ENCODE data around the gene SIRPD. TPM values are rescaled to one million over a fixed set of nuclear protein-coding genes. Genes with fewer than 3 reads are reported as not detected.

SIRPD gene
- total RNA-seq, 3 donors from 2014 or later, result not detected

- H3K9me3 ChIP-seq, result no peaks in the 10 kb centered on the region
- peak in 1 of 3 donors; percentile 32 for DNase-seq
- no peaks in the 10 kb centered on the region for H3K4me1 ChIP-seq (ENCODE audit: low read depth)
- peak; percentile 53 for ATAC-seq
- TF ChIP-seq CTCF (IDR thresholded peaks at IDR 0.05), result no peak
- H3K36me3 ChIP-seq (ENCODE audit: low read depth), result no peaks in the 10 kb centered on the region
- H3K4me3 ChIP-seq, result no peak overlapping the region
- intact Hi-C loops (cut with DNase I, micrococcal nuclease), result no loop called here
Observed at GRCh38 chr20:1509237-1509636, 48.3 kb downstream of the SIRPD start.

- no peak for TF ChIP-seq CTCF (IDR thresholded peaks at IDR 0.05)
- intact Hi-C loops (cut with DNase I, micrococcal nuclease), result no loop called here
- H3K4me1 ChIP-seq (ENCODE audit: low read depth), result no peaks in the 10 kb centered on the region
Observed at GRCh38 chr20:1508574-1508973, 48.9 kb downstream of the SIRPD start.

GRCh38 chr20:1507276-1507675 lies 50.2 kb downstream of the SIRPD start:
- no peak overlapping the region for H3K4me3 ChIP-seq
- ATAC-seq, result no peak
- intact Hi-C loops (cut with DNase I, micrococcal nuclease), result no loop called here
- no peak for TF ChIP-seq CTCF (IDR thresholded peaks at IDR 0.05)
- H3K36me3 ChIP-seq (ENCODE audit: low read depth), result no peaks in the 10 kb centered on the region
- no peaks in the 10 kb centered on the region for H3K9me3 ChIP-seq
- H3K4me1 ChIP-seq (ENCODE audit: low read depth), result no peaks in the 10 kb centered on the region
- no peak for DNase-seq

More at GRCh38 chr20:1508574-1508973, 48.9 kb downstream of the SIRPD start:
- DNase-seq (no peak), ATAC-seq (no peak)
- no peaks in the 10 kb centered on the region for H3K9me3 ChIP-seq
- H3K36me3 ChIP-seq (ENCODE audit: low read depth), result no peaks in the 10 kb centered on the region
- no peak overlapping the region for H3K4me3 ChIP-seq

- no peak for TF ChIP-seq CTCF (IDR thresholded peaks at IDR 0.05)
- Histone ChIP-seq H3K9me3 (no peaks in the 10 kb centered on the region), H3K4me3 (no peak overlapping the region), H3K36me3 (ENCODE audit: low read depth) (no peaks in the 10 kb centered on the region), H3K4me1 (ENCODE audit: low read depth) (no peaks in the 10 kb centered on the region)
- intact Hi-C loops (cut with DNase I, micrococcal nuclease), result no loop called here
- DNase-seq, result no peak
- no peak for ATAC-seq
Observed at GRCh38 chr20:1505871-1506270, 51.6 kb downstream of the SIRPD start.

GRCh38 chr20:1505361-1505760 lies 52.1 kb downstream of the SIRPD start:
- ATAC-seq, result no peak
- H3K9me3 ChIP-seq, result no peaks in the 10 kb centered on the region
- DNase-seq, result no peak
- H3K36me3 ChIP-seq (ENCODE audit: low read depth), result no peaks in the 10 kb centered on the region
- no peak overlapping the region for H3K4me3 ChIP-seq
- intact Hi-C loops (cut with DNase I, micrococcal nuclease), result no loop called here
- TF ChIP-seq CTCF (IDR thresholded peaks at IDR 0.05), result no peak
- H3K4me1 ChIP-seq (ENCODE audit: low read depth), result no peaks in the 10 kb centered on the region

Data from mucosa of descending colon (tissue), 3 donors.